HT1080 (cell line): ENCODE data around the gene SCNN1B. TPM values are rescaled to one million over a fixed set of nuclear protein-coding genes. Genes with fewer than 3 reads are reported as not detected.
"Not testable (repeated sequence)": the region's sequence is repeated elsewhere in the genome, so short reads cannot be mapped to it uniquely, and the experiment has no call there.

Experiments
- DNase-seq: peaks from one replicate; pipeline ENCODE4 v3.0.0-alpha.2; 2015; ENCODE audit warnings: low read depth
- total RNA-seq: library from RNA; depleted of rRNA; stranded (reverse); fragments of >200 nt; shearing (Covaris generic); gene quantifications from 2 replicates; pipeline ENCODE4 v1.2.3, GENCODE V29; 2014

SCNN1B gene
- total RNA-seq, 1 experiment from 2014 or later = not detected

DNA sequence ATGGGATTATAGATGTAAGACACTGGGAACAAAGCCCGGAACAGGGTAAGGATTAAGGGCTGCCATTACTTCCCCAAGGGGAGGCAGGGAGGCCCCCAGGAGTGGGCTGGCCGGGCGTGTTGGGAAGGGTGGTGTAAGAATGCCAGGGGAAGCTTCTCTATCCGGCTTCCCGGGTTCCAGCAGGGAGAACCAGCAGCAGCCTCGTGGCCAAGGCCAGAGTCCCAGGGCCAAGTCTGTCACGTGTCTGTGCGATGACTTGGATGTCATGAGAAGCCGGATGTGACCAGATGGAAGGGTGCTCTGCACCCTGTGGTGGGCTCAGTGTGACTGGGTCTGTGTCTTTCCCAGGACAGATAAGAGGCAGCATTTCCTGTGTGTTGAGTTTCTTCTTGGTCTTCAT lies 52.1 kb downstream of the SCNN1B start:
- peak; percentile 11 for DNase-seq

DNA sequence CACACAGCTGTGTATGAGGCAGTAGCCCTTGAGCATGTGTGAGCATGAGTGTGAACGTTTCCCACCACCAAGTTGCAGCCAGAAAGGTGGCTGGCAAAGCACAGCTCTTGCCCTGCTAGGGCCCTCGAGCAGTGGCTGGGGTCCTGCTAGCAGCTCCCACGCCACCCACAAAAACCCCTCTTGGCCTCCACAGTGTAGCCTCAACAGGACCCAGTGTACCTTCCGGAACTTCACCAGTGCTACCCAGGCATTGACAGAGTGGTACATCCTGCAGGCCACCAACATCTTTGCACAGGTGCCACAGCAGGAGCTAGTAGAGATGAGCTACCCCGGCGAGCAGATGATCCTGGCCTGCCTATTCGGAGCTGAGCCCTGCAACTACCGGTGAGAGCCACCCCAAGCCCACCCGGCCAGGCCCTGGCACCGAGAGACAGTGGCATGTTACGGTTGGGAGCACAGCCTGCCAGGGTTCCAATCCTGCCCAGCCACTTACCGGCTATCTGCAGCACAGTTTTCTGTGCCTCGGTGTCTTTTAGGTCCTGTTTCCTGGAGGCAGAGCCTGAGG lies 53.1 kb downstream of the SCNN1B start:
- DNase-seq = no peak

DNA sequence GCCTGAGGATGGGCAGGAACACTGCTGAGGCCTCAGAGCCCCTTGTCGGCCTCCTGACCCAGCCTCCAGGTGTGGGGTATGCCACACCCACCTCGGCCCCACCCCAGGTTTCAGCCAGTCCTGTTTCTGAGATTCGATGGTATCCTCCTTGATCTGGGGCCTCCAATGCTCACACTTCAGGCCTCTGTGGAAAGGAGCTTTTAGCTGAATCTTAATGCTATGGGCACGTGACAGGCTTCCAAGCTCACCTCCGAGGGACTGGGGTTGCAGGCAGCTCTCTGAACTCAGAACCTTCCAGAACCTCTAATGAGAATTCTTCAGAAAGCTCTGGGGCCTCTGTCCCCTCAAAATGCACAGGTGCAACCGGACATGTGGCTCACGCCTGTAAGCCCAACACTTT lies 54.8 kb downstream of the SCNN1B start:
- DNase-seq = no peak

DNA sequence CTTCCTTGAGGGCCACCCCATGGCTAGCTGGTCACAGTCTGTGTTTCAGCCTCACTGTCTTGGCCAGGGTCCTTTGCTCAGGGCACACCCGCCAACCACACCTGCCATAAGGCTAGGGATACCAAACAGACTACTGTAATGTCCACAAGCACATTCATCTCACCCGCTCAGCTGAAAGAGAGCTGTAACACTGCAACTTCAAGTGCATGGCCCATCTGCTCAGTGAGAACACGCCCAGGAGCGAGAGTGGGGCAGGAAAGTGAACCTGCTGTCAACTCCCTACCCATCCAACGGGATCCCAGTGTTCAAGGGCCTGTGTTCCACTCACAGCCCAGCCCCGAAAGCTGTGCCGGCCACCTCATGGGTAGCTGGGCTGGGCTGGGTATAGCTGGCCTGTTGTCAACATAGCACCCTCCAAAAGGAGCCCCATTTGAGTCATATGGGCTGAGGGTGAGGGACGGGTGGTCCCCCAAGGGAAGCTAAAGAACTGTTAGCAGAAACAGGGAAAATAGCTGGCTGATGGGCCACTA lies 55.7 kb downstream of the SCNN1B start:
- no peak for DNase-seq

DNA sequence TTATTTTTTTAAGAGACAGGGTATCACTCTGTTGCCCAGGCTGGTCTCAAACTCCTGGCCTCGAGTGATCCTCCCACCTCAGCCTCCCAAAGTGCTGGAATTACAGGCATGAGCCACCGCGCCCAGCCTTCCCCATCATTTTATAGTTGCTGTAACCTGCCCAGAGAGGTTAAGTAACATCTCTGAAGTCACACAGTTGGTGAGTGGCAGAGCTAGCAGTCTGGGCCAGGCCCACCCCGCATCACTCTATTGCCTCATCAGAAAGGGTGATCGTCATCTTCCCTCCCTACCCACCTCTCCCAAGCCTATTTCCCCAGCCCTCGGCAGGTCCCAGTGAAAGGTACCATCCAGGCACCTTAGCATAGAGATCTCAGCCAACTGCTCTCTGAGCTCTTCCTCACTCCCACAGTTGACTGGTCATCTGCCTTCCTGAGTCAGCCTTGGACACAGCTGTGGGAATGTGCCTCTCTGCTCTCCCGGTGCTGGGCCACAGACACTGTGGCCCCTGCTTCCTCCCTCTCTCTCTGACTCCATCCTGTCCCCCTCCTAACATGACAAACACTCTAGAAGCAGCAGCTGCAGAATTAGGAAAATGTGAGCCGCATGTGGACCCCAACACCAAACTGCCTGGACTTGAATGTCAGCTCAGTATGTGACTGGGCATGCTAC lies 57.1 kb downstream of the SCNN1B start:
- peak; percentile 11 for DNase-seq

DNA sequence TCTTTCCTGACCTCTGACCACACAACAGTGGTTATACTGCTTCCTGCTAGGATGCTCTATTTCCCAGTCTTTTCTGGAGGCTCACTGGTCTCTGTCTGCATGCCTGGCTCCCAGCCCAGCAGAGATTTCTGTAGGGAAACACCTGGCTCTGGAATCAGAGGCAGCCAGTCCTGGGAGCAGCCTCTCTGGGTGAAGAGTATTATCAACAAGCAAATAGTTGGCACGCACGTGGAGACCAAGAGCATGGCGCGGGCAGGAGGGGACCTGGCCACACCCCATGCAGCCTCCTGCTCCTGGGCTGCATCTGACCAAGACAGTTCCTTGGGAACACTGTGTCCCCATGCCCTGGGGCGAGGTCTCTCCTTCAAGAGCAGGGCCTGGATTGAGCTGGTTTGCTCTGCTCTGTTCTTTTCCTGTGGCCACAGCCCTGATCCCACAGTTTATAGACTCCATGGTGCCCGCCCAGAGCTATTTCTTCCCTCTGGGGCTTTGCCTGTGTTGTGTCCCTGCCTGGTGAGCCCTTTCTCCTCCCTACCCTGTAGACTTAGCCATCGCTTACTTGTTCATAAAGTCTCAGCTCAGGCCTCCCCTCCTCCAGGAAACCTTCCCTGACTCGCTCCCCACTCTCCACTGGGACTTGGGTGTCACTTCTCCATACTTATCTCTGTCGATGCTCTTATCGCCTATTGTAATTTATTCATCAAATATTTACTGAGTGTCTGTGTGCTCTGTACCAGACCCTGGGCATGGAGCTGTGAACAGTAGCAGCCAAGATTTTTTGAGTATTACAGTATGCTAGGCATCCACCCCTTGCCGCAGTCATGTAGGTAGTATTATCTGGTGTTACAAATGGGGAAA lies 60.6 kb downstream of the SCNN1B start:
- DNase-seq = no peak

DNA sequence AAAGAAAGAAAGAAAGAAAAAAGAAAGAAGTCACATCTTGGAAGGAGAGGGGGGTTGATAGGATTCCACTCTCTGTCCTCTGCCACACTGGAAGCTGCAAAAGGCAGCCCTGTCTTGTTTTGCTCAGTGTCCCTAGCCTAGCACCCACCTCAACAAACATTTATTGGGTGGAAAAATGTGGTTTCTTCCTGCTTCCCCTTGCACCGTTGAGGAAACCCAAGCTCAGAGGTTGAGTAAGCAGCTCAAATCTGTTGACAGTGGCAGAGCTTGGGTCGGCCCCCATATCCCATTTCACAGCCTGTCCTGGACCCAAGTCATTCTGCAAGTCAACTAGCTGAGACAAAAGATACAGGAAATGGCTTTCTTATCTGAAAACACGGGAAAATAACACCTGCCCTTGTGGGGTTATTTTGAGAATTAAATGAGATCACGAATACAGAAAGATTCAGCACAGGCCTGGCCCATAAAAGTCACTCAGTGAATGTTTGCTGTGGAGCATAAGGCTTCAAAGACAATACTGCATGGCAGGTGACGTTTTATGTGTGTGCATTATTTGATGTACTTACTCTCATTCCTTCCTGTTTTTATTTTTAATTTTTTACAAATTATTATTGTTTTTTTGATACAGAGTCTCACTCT lies 63.6 kb downstream of the SCNN1B start:
- no peak for DNase-seq

DNA sequence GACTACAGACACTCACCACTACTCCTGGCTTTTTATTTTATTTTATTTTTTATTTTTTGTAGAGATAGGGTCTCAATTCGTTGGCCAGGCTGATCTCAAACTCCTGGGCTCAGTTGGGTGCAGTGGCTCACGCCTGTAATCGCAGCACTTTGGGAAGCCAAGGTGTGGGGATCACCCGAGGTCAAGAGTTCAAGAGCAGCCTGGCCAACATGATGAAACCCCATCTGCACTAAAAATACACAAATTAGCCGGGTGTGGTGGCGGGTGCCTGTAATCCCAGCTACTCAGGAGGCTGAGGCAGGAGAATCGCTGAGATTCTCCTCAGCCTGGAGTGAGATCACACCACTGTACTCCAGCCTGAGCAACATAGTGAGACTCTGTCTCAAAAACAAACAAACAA lies 64.2 kb downstream of the SCNN1B start:
- not testable (repeated sequence) for DNase-seq

DNA sequence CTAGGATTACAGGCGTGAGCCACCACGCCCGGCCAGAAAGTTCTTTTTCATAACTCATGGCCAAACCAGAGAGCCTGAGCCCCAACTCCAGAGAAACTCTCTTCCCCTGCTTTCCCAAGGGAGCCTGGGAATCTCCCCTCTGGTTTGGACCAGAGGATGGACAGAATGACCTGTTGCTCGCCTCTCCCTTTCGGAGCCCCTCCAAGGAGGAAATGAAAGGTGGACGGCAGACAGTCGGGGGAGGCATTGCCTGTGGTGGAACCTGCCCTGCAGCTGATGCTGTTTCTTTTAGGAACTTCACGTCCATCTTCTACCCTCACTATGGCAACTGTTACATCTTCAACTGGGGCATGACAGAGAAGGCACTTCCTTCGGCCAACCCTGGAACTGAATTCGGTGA lies 65.5 kb downstream of the SCNN1B start:
- DNase-seq = no peak

DNA sequence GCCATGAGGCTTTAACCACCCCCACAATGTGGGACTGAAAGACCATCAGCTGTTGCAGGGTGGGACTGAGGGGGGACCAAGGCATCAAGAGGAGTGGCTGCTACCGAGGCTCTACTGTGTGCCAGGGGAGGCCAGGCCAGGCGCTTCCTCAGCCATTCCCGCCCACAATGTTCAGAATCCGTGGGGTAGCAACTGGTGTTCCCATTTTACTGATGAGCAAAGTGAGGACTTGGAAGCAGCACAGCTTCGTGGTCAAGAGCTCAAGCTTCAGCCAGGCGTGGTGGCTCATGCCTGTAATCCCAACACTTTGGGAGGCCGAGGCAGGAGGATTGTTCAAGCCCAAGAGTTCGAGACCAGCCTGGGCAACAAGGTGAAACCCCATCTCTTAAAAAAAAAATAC lies 65.9 kb downstream of the SCNN1B start:
- DNase-seq = no peak

DNA sequence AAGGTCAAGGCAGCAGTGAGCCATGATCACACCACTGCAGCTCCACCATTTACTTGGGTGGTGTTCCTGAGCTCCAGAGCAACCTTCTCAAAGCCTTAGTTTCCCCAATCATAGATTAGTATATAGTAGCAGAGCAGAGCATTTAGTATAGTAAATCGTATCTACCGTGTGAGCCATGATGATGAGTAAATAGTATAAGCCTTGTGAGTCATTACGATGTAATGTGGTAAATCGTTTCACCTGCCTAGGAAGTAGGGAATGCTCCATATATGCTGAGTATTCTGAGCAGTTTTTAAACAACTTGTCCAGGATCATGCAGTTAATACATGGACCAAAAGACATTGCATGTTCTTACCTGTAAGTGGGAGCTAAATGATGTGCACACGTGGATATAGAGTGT lies 66.4 kb downstream of the SCNN1B start:
- DNase-seq = peak; percentile 26

DNA sequence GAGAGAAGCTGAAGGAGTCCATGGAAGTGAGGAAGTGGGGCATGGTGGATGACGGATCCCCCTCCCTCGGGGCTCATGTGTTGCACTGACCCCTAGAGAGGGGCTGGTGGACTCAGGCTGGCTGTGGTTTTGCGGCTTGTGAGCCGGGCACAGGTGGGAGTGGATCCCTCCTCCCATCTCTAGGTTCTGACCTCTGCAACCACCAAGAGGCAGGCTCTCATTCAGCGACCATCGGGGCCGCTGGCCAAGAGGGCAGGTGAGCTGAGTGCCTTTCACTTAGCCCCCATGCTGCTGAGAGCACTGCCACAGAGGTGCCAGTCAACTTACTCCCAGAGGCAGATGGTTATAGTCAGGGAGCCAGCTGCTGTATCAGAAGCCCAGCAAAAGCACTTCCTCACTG lies 67.3 kb downstream of the SCNN1B start:
- no peak for DNase-seq

DNA sequence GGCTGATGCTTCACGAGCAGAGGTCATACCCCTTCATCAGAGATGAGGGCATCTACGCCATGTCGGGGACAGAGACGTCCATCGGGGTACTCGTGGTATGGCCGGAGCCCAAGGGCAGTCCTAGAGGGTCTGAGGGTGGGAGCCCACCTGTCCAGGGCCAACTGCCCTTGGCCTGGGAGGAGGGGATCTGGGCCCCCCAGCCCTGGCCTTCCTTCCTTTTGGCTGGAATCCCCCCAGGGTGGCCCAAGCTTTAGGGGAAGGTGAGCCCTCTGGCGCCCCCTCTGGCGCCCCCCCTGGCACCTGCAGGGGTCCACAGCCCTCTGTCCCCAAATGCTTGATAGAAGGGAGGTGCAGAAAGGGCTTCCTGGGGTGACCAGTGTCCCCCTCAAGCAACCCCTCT lies 69.3 kb downstream of the SCNN1B start:
- DNase-seq = no peak

DNA sequence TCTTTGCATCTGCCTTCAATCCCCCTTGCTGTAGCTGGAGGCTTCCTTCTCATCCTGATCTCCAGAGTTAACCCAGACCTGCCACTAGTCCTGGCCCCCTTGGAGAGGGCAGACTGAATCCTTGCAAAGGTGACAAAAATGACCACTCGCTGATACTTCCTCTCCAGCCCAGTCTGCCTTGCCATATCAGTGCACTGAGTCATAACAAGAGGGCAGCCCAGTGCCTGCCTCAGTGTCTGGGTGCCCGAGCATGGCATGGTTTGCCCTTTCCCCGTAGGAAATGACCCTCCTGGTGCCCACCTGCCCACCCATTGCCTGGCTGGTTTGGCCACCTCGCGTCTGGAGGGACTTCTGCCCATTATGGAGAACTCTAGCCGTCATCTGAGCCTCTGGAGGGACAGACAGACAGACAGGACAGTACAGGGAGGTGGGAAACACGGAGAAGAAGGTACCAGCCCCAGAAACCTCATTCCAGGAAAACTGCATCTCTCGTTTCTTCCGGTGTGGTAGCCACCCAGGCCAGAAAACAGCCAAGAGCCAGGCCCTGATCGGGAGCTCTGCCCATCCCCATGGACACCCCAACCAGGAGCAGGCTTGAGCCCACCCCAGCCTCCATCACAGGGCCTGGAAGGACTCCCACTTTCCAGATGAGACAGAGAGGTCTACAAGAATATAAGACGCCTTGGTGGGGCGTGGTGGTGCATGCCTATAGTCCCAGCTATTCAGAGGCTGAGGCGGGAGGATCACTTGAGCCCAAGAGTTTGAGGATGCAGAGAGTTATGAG lies 71.5 kb downstream of the SCNN1B start:
- no peak for DNase-seq

DNA sequence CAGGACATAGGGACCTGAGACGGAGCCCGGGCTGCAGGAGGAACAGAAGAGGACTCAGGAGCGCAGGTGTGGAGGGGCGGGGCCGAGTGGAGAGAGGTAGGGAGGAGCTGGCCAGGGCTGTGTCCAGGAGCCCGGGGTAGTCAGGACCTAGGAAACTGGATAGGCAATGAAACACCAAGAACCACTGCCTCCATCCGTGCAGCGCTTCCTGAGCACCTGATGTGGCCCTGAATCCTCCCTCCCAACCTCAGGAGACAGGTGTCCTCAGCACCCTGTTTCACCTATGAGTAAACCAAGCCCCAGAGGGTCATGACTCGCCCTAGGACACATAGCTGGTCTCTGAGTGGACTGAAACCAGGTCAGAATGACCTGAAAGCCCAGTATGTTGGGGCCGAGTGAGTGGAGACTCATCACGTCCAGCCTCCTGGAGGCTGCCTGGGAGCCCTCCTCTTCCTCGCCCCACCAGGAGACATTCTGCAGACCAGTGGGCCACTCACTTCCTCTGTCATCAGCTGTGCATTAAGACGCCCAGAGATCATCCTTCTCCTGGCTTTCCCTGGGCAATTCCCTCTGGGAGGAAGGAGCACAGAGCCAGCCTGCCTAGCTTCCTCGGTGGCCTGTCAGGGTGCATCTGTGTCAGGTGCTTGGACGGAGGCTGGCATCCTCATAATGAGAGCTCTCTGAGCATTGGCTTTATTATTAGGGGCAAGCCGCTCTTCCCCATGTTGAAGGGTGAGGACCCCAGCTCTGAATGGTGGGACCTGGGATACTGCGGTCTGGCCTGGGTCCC lies 72.8 kb downstream of the SCNN1B start:
- no peak for DNase-seq

DNA sequence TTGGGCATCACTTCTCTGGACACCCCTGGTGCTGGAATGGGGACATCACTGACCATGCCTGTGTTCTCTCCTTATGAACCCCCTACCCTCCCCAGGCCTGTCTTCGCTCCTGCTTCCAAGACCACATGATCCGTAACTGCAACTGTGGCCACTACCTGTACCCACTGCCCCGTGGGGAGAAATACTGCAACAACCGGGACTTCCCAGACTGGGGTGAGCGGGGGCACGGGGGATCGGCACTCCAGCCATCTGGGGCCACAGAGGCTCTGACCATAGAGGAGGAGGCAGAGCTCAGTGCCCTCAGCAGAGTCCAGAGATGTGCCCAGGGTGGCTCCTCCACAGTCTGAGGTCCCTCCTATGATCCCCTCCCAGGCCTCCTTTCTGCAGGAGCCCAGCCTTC lies 73.5 kb downstream of the SCNN1B start:
- DNase-seq = no peak

DNA sequence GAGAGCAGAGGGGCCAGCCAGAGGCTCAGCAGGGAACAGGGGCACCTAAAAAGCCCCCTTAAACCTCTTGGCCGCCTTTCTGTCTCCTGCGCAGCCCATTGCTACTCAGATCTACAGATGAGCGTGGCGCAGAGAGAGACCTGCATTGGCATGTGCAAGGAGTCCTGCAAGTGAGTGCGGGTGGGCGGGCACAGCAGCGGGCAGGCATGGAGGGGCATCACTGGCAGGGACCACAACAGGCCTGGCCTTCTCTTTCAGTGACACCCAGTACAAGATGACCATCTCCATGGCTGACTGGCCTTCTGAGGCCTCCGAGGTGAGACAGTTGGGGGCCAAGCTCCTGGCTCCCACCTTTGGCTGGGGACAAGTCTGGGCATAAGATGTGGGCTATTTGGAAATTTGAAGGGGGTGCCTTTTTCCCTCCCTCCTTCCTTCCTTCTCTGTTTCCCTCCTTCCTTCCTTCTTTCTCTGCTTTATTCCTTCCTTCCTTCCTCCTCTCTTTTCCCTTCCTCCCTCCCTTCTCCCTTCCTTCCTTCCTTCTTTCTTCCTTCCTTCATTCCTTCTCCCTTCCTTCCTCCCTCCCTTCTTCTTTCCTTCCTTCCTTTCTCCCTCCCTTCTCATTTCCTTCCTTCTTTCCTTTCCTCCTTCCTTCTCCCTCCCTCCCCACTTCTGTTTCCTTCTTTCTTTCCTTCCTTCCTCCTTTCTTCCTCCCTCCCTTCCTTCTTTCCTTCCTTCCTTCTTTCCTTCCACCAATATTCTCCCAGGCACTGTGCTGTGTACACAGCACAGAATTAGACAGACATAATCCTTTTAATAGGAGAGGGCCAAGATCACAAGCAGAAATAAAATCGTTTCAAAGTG lies 75.2 kb downstream of the SCNN1B start:
- no peak for DNase-seq

DNA sequence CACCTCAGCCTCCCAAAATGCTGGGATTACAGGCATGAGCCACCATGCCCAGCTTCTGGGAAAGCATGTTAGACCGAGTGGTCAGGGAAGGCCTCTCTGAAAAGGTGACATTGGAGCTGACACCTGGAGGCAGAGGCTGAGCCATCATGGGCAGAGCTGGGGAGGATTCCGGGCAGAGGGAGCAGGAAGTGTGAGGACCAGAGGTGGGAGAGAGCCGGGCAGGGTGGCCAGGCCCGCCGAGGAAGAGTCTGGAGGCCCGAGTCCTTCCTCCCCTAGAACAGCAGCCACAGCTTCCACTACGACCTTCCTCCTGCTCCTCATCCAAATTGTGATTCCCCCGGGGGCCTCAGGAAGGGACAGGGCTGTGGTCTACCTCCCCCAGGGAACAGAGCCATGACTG lies 76.2 kb downstream of the SCNN1B start:
- DNase-seq = no peak

DNA sequence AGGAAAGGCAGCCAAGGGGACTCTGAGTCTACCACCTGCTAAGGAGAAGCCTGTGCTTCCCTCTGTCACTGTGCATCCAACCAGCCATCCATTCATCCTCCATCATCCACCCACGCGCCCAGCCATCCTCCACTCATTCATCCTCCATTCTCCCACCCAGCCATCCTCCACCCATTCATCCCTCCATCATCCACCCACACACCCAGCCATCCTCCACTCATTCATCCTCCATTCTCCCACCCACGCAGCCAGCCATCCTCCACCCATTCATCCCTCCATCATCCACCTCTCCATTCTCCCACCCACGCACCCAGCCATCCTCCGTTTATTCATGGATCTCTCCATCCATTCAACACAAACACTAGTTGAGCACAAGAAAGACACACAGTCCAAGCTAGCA lies 76.8 kb downstream of the SCNN1B start:
- no peak for DNase-seq
